ENCODE measurements around the gene SPTLC2.

DNA sequence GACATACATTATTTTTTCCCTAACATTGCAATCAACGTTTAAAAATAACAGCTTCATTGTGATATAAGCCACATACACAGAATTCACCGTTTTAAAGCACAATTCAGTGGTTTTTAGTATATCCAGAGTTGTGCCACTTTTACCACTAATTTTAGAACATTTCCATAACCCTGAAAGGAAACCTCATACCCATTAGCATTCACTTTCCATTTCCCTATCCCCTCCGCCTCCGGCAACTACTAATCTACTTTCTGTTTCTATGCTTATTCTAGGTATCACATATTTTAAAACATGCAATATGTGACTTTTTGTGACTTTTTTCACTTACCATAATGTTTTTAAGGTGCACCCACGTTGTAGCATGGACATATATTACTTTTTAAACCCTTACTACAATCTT, 62.2 kb downstream of the SPTLC2 start:
- TF ChIP-seq PHF8 (conservative IDR thresholded peaks at IDR 0.05; ENCODE audit: low read depth, low read length) (no peak), ZNF274 (IDR thresholded peaks at IDR 0.05; ENCODE audit: borderline replicate concordance, extremely low read depth, low read length) (no peak), CHD1 (IDR thresholded peaks at IDR 0.05; ENCODE audit: low read depth, low read length) (no peak), GABPA (IDR thresholded peaks at IDR 0.05; ENCODE audit: borderline replicate concordance, insufficient read depth, low read length) (no peak), CREB1 (IDR thresholded peaks at IDR 0.05) (no peak), POLR2AphosphoS5 (IDR thresholded peaks at IDR 0.05; ENCODE audit: low read depth, low read length) (no peak), EP300 (IDR thresholded peaks at IDR 0.05; ENCODE audit: borderline replicate concordance in 1 of 2, low read depth in 2 of 2, low read length in 2 of 2) (no peak), CBX5 (IDR thresholded peaks at IDR 0.05; ENCODE audit: low read depth, low read length) (no peak), TAF1 (IDR thresholded peaks at IDR 0.05; ENCODE audit: low read depth, low read length) (no peak), SUZ12 (IDR thresholded peaks at IDR 0.05; ENCODE audit: low read length) (no peak)
- TF ChIP-seq, protein P1, sequence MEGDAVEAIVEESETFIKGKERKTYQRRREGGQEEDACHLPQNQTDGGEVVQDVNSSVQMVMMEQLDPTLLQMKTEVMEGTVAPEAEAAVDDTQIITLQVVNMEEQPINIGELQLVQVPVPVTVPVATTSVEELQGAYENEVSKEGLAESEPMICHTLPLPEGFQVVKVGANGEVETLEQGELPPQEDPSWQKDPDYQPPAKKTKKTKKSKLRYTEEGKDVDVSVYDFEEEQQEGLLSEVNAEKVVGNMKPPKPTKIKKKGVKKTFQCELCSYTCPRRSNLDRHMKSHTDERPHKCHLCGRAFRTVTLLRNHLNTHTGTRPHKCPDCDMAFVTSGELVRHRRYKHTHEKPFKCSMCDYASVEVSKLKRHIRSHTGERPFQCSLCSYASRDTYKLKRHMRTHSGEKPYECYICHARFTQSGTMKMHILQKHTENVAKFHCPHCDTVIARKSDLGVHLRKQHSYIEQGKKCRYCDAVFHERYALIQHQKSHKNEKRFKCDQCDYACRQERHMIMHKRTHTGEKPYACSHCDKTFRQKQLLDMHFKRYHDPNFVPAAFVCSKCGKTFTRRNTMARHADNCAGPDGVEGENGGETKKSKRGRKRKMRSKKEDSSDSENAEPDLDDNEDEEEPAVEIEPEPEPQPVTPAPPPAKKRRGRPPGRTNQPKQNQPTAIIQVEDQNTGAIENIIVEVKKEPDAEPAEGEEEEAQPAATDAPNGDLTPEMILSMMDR (IDR thresholded peaks at IDR 0.05; ENCODE audit: control extremely low read depth in 1 of 3, insufficient read depth in 1 of 3, low read depth in 1 of 3, low read length in 3 of 3): no peak
